Fibroblast of lung (primary cell): ENCODE data around the gene ZBTB2. TPM values are rescaled to one million over a fixed set of nuclear protein-coding genes. Genes with fewer than 3 reads are reported as not detected.

Source experiments
- DNase-seq, 2 donors: peaks; one replicate each; pipeline versions ENCODE4 v3.0.0 to v3.0.0-alpha.2; 2010; ENCODE audit warnings: low read depth in 2 of 2
- H2AFZ ChIP-seq: 2 replicates; pipeline ENCODE4 v1.5.1; 2012; ENCODE audit warnings: low read length, control low read depth, inconsistent platforms
- H3K27ac ChIP-seq: 2 replicates; pipeline ENCODE4 v1.5.1; 2011; ENCODE audit warnings: low read length, control low read depth; ENCODE audit not compliant: insufficient read depth
- H3K27me3 ChIP-seq: 2 replicates; pipeline ENCODE4 v1.5.1; 2011; ENCODE audit warnings: mild to moderate bottlenecking, low read length; ENCODE audit not compliant: control insufficient read depth, insufficient read depth
- H3K36me3 ChIP-seq: 2 replicates; pipeline ENCODE4 v1.5.1; 2011; ENCODE audit warnings: low read length; ENCODE audit not compliant: control insufficient read depth, insufficient read depth
- H3K4me1 ChIP-seq: 2 replicates; pipeline ENCODE4 v1.5.1; 2011; ENCODE audit warnings: low read length; ENCODE audit not compliant: control insufficient read depth, insufficient read depth; ENCODE audit errors: extremely low read depth
- H3K4me2 ChIP-seq: 2 replicates; pipeline ENCODE4 v1.5.1; 2011; ENCODE audit warnings: low read length, control low read depth; ENCODE audit not compliant: insufficient read depth; ENCODE audit errors: extremely low read depth
- H3K4me3 ChIP-seq, 4 experiments: fragments of 200-600 bp in 1 of 4; sonication (generic) in 1 of 4; replicated peaks in 1 of 4; 2 replicates each; pipeline ENCODE4 v1.5.1; 2011 to 2016; ENCODE audit warnings: low read length in 4 of 4, low read depth in 3 of 4, mild to moderate bottlenecking in 3 of 4, control low read depth in 2 of 4, inconsistent platforms in 1 of 4, mixed read lengths in 1 of 4; ENCODE audit not compliant: insufficient read depth in 1 of 4; ENCODE audit errors: control extremely low read depth in 1 of 4
- H3K79me2 ChIP-seq: 2 replicates; pipeline ENCODE4 v1.5.1; 2012; ENCODE audit warnings: mild to moderate bottlenecking, low read length, inconsistent platforms; ENCODE audit not compliant: control insufficient read depth, insufficient read depth
- H3K9ac ChIP-seq: 2 replicates; pipeline ENCODE4 v1.5.1; 2011; ENCODE audit warnings: mild to moderate bottlenecking, low read length, control low read depth; ENCODE audit not compliant: insufficient read depth
- H3K9me3 ChIP-seq: 2 replicates; pipeline ENCODE4 v1.5.1; 2012; ENCODE audit warnings: low read depth, low read length; ENCODE audit not compliant: control insufficient read depth, insufficient read depth
- H4K20me1 ChIP-seq: 2 replicates; pipeline ENCODE4 v1.5.1; 2011; ENCODE audit warnings: low read length; ENCODE audit not compliant: control insufficient read depth, insufficient read depth; ENCODE audit errors: extremely low read depth
- EZH2 ChIP-seq: IDR thresholded peaks from 2 replicates; pipeline ENCODE4 v1.5.1; 2012; ENCODE audit warnings: low read length, control low read depth, mild to moderate bottlenecking; ENCODE audit errors: missing control alignments
- polyA plus RNA-seq, 2 donors: library from polyadenylated mRNA; depleted of rRNA in 1 of 2; stranded (reverse) in 1 of 2; unstranded in 1 of 2; fragments of >200 nt; gene quantifications; 2 replicates each; pipeline ENCODE4 v1.2.1, GENCODE V29; 2011 to 2012; ENCODE audit warnings: missing spikeins in 1 of 2
- total RNA-seq: library from RNA; depleted of rRNA; stranded (reverse); fragments of >200 nt; gene quantifications from 2 replicates; pipeline ENCODE4 v1.2.1, GENCODE V29; 2014
- TF ChIP-seq, protein P1 (sequence below), 2 donors: IDR thresholded peaks in 1 of 2; conservative IDR thresholded peaks in 1 of 2; 1 replicate in 1 of 2; 2 replicates in 1 of 2; pipeline ENCODE4 v1.5.1; 2011 to 2012; ENCODE audit warnings: low read length in 2 of 2, control low read depth in 1 of 2, inconsistent platforms in 1 of 2, low read depth in 1 of 2, mild to moderate bottlenecking in 1 of 2

The ZBTB2 gene
- total and polyA plus RNA-seq, 2 donors (not counting 1 experiment from before 2014, with no cell fraction given): 12.2 to 20.1 TPM

DNA sequence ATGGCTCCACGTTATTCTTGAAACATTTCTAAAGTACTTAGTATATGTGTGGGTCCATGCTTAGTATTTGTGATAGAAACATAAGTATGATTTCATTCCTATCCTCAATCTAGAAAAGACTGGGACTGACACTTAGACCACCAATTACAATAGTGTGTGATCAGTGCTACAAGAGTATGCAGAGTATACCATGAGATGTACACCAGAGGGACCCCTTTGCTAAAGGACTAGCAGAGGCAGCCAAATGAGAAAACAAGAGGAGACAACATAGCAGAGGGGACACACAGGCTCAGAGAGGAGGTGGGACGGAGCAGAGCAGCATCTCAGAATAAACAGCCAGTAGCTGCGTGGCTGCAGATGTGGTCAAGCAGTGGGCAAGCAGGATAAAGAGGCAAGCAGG lies 39.5 kb upstream of the ZBTB2 start:
- H2AFZ ChIP-seq: no peak overlapping the region
- no peak overlapping the region for H3K9ac ChIP-seq
- H3K27ac ChIP-seq: no peak overlapping the region
- H4K20me1 ChIP-seq: no peaks in the 10 kb centered on the region
- no peaks in the 10 kb centered on the region for H3K27me3 ChIP-seq
- no peaks in the 10 kb centered on the region for H3K79me2 ChIP-seq
- H3K4me3 ChIP-seq: no peak overlapping the region
- no peak overlapping the region for H3K4me2 ChIP-seq
- H3K36me3 ChIP-seq: peaks cover 2% of the 10 kb centered on the region
- no peaks in the 10 kb centered on the region for H3K4me1 ChIP-seq
- TF ChIP-seq, protein P1, sequence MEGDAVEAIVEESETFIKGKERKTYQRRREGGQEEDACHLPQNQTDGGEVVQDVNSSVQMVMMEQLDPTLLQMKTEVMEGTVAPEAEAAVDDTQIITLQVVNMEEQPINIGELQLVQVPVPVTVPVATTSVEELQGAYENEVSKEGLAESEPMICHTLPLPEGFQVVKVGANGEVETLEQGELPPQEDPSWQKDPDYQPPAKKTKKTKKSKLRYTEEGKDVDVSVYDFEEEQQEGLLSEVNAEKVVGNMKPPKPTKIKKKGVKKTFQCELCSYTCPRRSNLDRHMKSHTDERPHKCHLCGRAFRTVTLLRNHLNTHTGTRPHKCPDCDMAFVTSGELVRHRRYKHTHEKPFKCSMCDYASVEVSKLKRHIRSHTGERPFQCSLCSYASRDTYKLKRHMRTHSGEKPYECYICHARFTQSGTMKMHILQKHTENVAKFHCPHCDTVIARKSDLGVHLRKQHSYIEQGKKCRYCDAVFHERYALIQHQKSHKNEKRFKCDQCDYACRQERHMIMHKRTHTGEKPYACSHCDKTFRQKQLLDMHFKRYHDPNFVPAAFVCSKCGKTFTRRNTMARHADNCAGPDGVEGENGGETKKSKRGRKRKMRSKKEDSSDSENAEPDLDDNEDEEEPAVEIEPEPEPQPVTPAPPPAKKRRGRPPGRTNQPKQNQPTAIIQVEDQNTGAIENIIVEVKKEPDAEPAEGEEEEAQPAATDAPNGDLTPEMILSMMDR (conservative IDR thresholded peaks at IDR 0.05 in 1 of 2, IDR thresholded peaks at IDR 0.05 in 1 of 2; ENCODE audit: low read depth in 1 of 2, low read length in 2 of 2): no peak
- no peak for TF ChIP-seq EZH2
- DNase-seq: no peak
- no peaks in the 10 kb centered on the region for H3K9me3 ChIP-seq

DNA sequence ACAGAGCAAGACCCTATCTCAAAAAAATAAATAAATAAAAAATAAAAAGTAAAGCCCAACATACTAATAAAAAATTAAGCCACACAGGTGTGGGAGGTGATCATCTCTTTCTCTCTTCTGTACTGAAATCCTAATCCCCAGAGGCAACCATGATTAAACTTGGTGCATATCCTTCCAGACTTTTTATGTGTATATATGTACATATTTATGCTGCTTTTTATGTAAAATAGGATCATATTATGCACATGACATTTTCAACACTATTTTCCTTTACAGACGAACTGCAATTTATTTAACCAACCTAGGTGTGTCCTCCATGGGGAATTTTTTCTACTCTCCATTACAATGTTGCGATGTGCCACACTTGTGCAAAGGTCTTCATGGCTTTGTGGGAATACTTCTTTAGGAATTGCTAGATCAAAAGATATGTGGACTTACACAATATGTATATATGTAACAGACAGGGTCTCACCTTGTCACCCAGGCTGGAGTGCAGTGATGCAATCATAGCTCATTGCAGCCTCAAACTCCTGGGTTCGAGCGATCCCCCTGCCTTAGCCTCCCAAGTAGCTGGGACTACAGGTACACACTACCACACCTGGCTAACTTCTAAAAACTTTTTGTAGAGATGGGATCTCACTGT lies 36.9 kb upstream of the ZBTB2 start:
- no peak overlapping the region for H3K4me3 ChIP-seq
- no peaks in the 10 kb centered on the region for H3K79me2 ChIP-seq
- DNase-seq: no peak
- H3K9me3 ChIP-seq: no peaks in the 10 kb centered on the region
- no peaks in the 10 kb centered on the region for H3K27me3 ChIP-seq
- H3K4me2 ChIP-seq: no peak overlapping the region
- TF ChIP-seq EZH2: no peak
- TF ChIP-seq, protein P1 (conservative IDR thresholded peaks at IDR 0.05 in 1 of 2, IDR thresholded peaks at IDR 0.05 in 1 of 2; ENCODE audit: low read depth in 1 of 2, low read length in 2 of 2): no peak
- H4K20me1 ChIP-seq: no peaks in the 10 kb centered on the region
- H3K27ac ChIP-seq: no peak overlapping the region
- no peak overlapping the region for H3K9ac ChIP-seq
- no peaks in the 10 kb centered on the region for H3K4me1 ChIP-seq
- no peak overlapping the region for H2AFZ ChIP-seq
- peaks cover 2% of the 10 kb centered on the region for H3K36me3 ChIP-seq

DNA sequence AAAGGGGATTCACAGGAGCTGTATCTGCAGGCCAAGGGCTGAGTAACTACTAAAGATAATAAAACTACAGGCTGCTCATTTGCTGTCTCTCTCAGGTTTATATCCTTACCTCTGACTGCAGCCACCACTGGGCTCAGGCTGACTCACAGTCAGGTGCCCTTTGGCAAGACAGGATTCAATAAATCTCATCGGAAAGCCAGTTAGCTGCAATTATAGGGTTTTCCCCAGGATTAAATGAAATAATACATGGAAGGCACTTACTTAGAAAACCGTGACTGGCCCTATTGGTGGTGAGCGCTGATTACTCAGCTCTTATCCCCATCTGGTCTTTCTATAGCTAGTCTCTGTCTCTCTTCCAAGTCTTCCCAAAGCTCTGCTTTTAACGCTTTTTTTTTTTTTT lies 34.2 kb upstream of the ZBTB2 start:
- Histone ChIP-seq H3K4me3 (no peak overlapping the region), H3K9me3 (no peaks in the 10 kb centered on the region), H3K9ac (no peak overlapping the region), H3K27me3 (no peaks in the 10 kb centered on the region), H4K20me1 (no peaks in the 10 kb centered on the region), H2AFZ (no peak overlapping the region), H3K27ac (no peak overlapping the region), H3K4me2 (no peak overlapping the region), H3K79me2 (no peaks in the 10 kb centered on the region), H3K36me3 (peaks cover 2% of the 10 kb centered on the region), H3K4me1 (no peaks in the 10 kb centered on the region)
- DNase-seq: no peak
- TF ChIP-seq, protein P1 (conservative IDR thresholded peaks at IDR 0.05 in 1 of 2, IDR thresholded peaks at IDR 0.05 in 1 of 2; ENCODE audit: low read depth in 1 of 2, low read length in 2 of 2): no peak
- no peak for TF ChIP-seq EZH2
